Mesenchymal stem cell (in vitro differentiated cells and primary cell): ENCODE measurements around the gene ELAVL1.
A peak's percentile ranks its signal among the peaks of the same experiment; 100 is the strongest.
"Not testable (repeated sequence)": the region's sequence is repeated elsewhere in the genome, so short reads cannot be mapped to it uniquely, and the experiment has no call there.

Experiments used
- DNase-seq: peaks from one replicate; pipeline ENCODE4 v3.0.0-alpha.2; 2013
- H2AFZ ChIP-seq: one replicate; pipeline ENCODE4 v1.6.1; 2013; ENCODE audit warnings: low read depth, mild to moderate bottlenecking, control low read depth, inconsistent platforms, low read length, moderate library complexity
- H2AK5ac ChIP-seq: 2 replicates; pipeline ENCODE4 v1.6.1; 2013; ENCODE audit warnings: low read length, moderate library complexity, mild to moderate bottlenecking, inconsistent platforms; ENCODE audit not compliant: severe bottlenecking
- H2BK120ac ChIP-seq: one replicate; pipeline ENCODE4 v1.6.1; 2013; ENCODE audit warnings: low read depth, mild to moderate bottlenecking, inconsistent platforms, low read length, moderate library complexity
- H2BK12ac ChIP-seq, 2 experiments: one replicate each; pipeline ENCODE4 v1.6.1; 2013; ENCODE audit warnings: inconsistent platforms in 2 of 2, low read length in 2 of 2, mild to moderate bottlenecking in 2 of 2, moderate library complexity in 2 of 2, control low read depth in 1 of 2
- H2BK15ac ChIP-seq: one replicate; pipeline ENCODE4 v1.6.1; 2013; ENCODE audit warnings: mild to moderate bottlenecking, low read depth, inconsistent platforms; ENCODE audit not compliant: poor library complexity, severe bottlenecking
- H2BK5ac ChIP-seq: 2 replicates; pipeline ENCODE4 v1.6.1; 2013; ENCODE audit warnings: low read depth, mild to moderate bottlenecking, low read length, control low read depth, inconsistent platforms; ENCODE audit not compliant: poor library complexity, severe bottlenecking
- H3K14ac ChIP-seq, 2 experiments: one replicate each; pipeline ENCODE4 v1.6.1; 2013; ENCODE audit warnings: inconsistent platforms in 2 of 2, low read length in 2 of 2, control low read depth in 1 of 2, mild to moderate bottlenecking in 1 of 2, moderate library complexity in 1 of 2
- H3K18ac ChIP-seq, 2 experiments: one replicate each; pipeline ENCODE4 v1.6.1; 2013; ENCODE audit warnings: inconsistent platforms in 2 of 2, low read length in 2 of 2, control low read depth in 1 of 2, low read depth in 1 of 2, mild to moderate bottlenecking in 1 of 2
- H3K23ac ChIP-seq, 2 experiments: one replicate each; pipeline ENCODE4 v1.6.1; 2013; ENCODE audit warnings: inconsistent platforms in 2 of 2, low read length in 2 of 2, mild to moderate bottlenecking in 2 of 2, moderate library complexity in 2 of 2, control low read depth in 1 of 2
- H3K27ac ChIP-seq: 2 replicates; pipeline ENCODE4 v1.5.1; 2013; ENCODE audit warnings: mild to moderate bottlenecking, moderate library complexity, low read length, control low read depth, inconsistent platforms; ENCODE audit not compliant: poor library complexity, severe bottlenecking
- H3K27me3 ChIP-seq, 2 experiments: 2 replicates each; pipeline versions ENCODE4 v1.6.1 to v1.7.0; 2013; ENCODE audit warnings: low read length in 2 of 2, mild to moderate bottlenecking in 2 of 2, moderate library complexity in 2 of 2, control low read depth in 1 of 2, inconsistent platforms in 1 of 2; ENCODE audit not compliant: control insufficient read depth in 1 of 2, insufficient read depth in 1 of 2
- H3K36me3 ChIP-seq, 2 experiments: 2 replicates each; pipeline versions ENCODE4 v1.6.1 to v1.7.0; 2013; ENCODE audit warnings: low read length in 2 of 2, control low read depth in 1 of 2, inconsistent platforms in 1 of 2, low read depth in 1 of 2, mild to moderate bottlenecking in 1 of 2; ENCODE audit not compliant: insufficient read depth in 2 of 2, control insufficient read depth in 1 of 2
- H3K4ac ChIP-seq, 2 experiments: one replicate each; pipeline ENCODE4 v1.6.1; 2013; ENCODE audit warnings: inconsistent platforms in 2 of 2, low read length in 2 of 2, mild to moderate bottlenecking in 2 of 2, moderate library complexity in 2 of 2, control low read depth in 1 of 2, low read depth in 1 of 2
- H3K4me1 ChIP-seq: 2 replicates; pipeline ENCODE4 v1.6.1; 2013; ENCODE audit warnings: low read depth, low read length, control low read depth; ENCODE audit not compliant: control insufficient read depth, insufficient read depth
- H3K4me2 ChIP-seq: 2 replicates; pipeline ENCODE4 v1.6.1; 2013; ENCODE audit warnings: low read length, mild to moderate bottlenecking, inconsistent platforms; ENCODE audit not compliant: poor library complexity, severe bottlenecking
- H3K4me3 ChIP-seq, 2 experiments: 2 replicates each; pipeline versions ENCODE4 v1.5.1 to v1.7.0; 2013; ENCODE audit warnings: low read length in 2 of 2, mild to moderate bottlenecking in 2 of 2, control low read depth in 1 of 2, low read depth in 1 of 2; ENCODE audit not compliant: insufficient read depth in 1 of 2
- H3K79me1 ChIP-seq: replicated peaks from 2 replicates; pipeline ENCODE4 v1.6.1; 2013; ENCODE audit warnings: mild to moderate bottlenecking, control low read depth, low read length, inconsistent platforms; ENCODE audit not compliant: poor library complexity, severe bottlenecking
- H3K9ac ChIP-seq: 2 replicates; pipeline ENCODE4 v1.7.0; 2013; ENCODE audit warnings: mild to moderate bottlenecking, low read length, moderate library complexity
- H3K9me3 ChIP-seq: 2 replicates; pipeline ENCODE4 v1.7.0; 2013; ENCODE audit warnings: mild to moderate bottlenecking, low read length; ENCODE audit not compliant: control insufficient read depth
- H4K8ac ChIP-seq: one replicate; pipeline ENCODE4 v1.6.1; 2013; ENCODE audit warnings: inconsistent platforms, mild to moderate bottlenecking, low read length, moderate library complexity
- H4K91ac ChIP-seq: one replicate; pipeline ENCODE4 v1.6.1; 2013; ENCODE audit warnings: mild to moderate bottlenecking, low read length, inconsistent platforms
- WGBS: methylation state at CpG from one replicate; pipeline ENCODE4 v1.1.7; 2013; ENCODE audit warnings: mixed read lengths; 5-methylcytosine and 5-hydroxymethylcytosine counted together

Gene ELAVL1

GRCh38 chr19:7918615-7919421 lies 86.6 kb downstream of the ELAVL1 start:
- 92% methylated on average over 42 of the region's 42 CpGs for WGBS
- Histone ChIP-seq H2BK120ac (no peak overlapping the region), H3K23ac (no peak overlapping the region), H3K9ac (no peak overlapping the region), H4K91ac (no peak overlapping the region), H2AFZ (no peak overlapping the region), H3K4me3 (no peak overlapping the region), H3K14ac (no peak overlapping the region), H3K79me1 (peaks cover 9% of the 10 kb centered on the region), H3K9me3 (no peaks in the 10 kb centered on the region), H3K4ac (no peak overlapping the region), H2BK5ac (no peak overlapping the region), H3K27ac (no peak overlapping the region), H4K8ac (no peak overlapping the region), H3K4me2 (no peak overlapping the region), H2BK12ac (no peak overlapping the region), H2AK5ac (no peak overlapping the region), H2BK15ac (no peak overlapping the region), H3K4me1 (peaks cover 43% of the 10 kb centered on the region), H3K27me3 (peaks cover 21 to 31% of the 10 kb centered on the region in 2 experiments), H3K36me3 (peaks cover 18 to 35% of the 10 kb centered on the region in 2 experiments), H3K18ac (no peak overlapping the region)
- DNase-seq: no peak

GRCh38 chr19:7918062-7918614 lies 87.3 kb downstream of the ELAVL1 start:
- Histone ChIP-seq H3K27me3 (peaks cover 21 to 31% of the 10 kb centered on the region in 2 experiments), H2BK120ac (peak overlapping the region; percentile 12), H3K4me3 (peak overlapping the region; percentile 42 to 63), H2BK15ac (peak overlapping the region; percentile 35), H4K91ac (peak overlapping the region; percentile 78), H3K36me3 (peaks cover 18 to 35% of the 10 kb centered on the region in 2 experiments), H4K8ac (peak overlapping the region; percentile 94), H3K4me1 (peaks cover 41% of the 10 kb centered on the region), H3K4me2 (peak overlapping the region; percentile 54), H3K18ac (peak overlapping the region in 1 of 2 experiments; percentile 88), H2BK12ac (peak overlapping the region; percentile 68 to 84), H3K4ac (peak overlapping the region in 1 of 2 experiments; percentile 54)
- H2AK5ac ChIP-seq, H3K27ac ChIP-seq, H2BK5ac ChIP-seq, DNase-seq, H3K14ac ChIP-seq, H3K9ac ChIP-seq, H2AFZ ChIP-seq, H3K9me3 ChIP-seq, H3K23ac ChIP-seq, H3K79me1 ChIP-seq: not testable (repeated sequence)
- WGBS: 57% methylated on average over 18 of the region's 29 CpGs

GRCh38 chr19:7917267-7918061 lies 88.0 kb downstream of the ELAVL1 start:
- H4K91ac ChIP-seq: peak overlapping the region; percentile 80
- WGBS: 3% methylated on average over 43 of the region's 71 CpGs

More at GRCh38 chr19:7917267-7918061, 88.0 kb downstream of the ELAVL1 start:
- no peak overlapping the region for H3K14ac ChIP-seq
- peaks cover 2% of the 10 kb centered on the region for H3K79me1 ChIP-seq
- peak overlapping the region; percentile 83 for H2BK15ac ChIP-seq
- no peak overlapping the region for H3K23ac ChIP-seq
- H2BK12ac ChIP-seq: peak overlapping the region; percentile 68 to 84
- H3K4me2 ChIP-seq: peak overlapping the region; percentile 54
- H3K9ac ChIP-seq: peak overlapping the region; percentile 29
- DNase-seq: peak; percentile 71
- no peaks in the 10 kb centered on the region for H3K9me3 ChIP-seq
- H3K27me3 ChIP-seq: peaks cover 21 to 31% of the 10 kb centered on the region in 2 experiments
- peaks cover 16 to 35% of the 10 kb centered on the region in 2 experiments for H3K36me3 ChIP-seq
- peak overlapping the region; percentile 8 for H2AFZ ChIP-seq
- no peak overlapping the region for H2BK5ac ChIP-seq
- H2BK120ac ChIP-seq: peak overlapping the region; percentile 12
- H3K27ac ChIP-seq: no peak overlapping the region
- H3K4me3 ChIP-seq: peak overlapping the region; percentile 42 to 63
- peaks cover 41% of the 10 kb centered on the region for H3K4me1 ChIP-seq
- H3K18ac ChIP-seq: peak overlapping the region; percentile 64 to 88
- H4K8ac ChIP-seq: peak overlapping the region; percentile 94
- H3K4ac ChIP-seq: peak overlapping the region; percentile 54 to 58
- H2AK5ac ChIP-seq: no peak overlapping the region
